Left lung (tissue), 10 donors: ENCODE results near the gene DDX60. TPM values are rescaled to one million over a fixed set of nuclear protein-coding genes. Genes with fewer than 3 reads are reported as not detected.
A peak's percentile ranks its signal among the peaks of the same experiment; 100 is the strongest.

Experiments
- ATAC-seq: fragments of 200-7000 bp; cut with Tn5 transposase; one replicate; pipeline ENCODE4 v1.9.1; 2020; ENCODE audit warnings: moderate library complexity
- DNase-seq, 4 donors: peaks; one replicate each; pipeline ENCODE4 v3.0.0-alpha.2; 2013 to 2020
- H3K27ac ChIP-seq, 2 donors: fragments of 200-600 bp; sonication (generic) in 1 of 2; one replicate each; pipeline versions ENCODE4 v1.5.0 to v1.8.0; 2020 to 2021
- H3K27me3 ChIP-seq, 2 donors: fragments of 200-600 bp; sonication (generic) in 1 of 2; one replicate each; pipeline versions ENCODE4 v1.5.0 to v1.8.0; 2020 to 2021
- H3K36me3 ChIP-seq, 2 donors: fragments of 200-600 bp; sonication (generic) in 1 of 2; one replicate each; pipeline versions ENCODE4 v1.5.0 to v1.8.0; 2020 to 2021
- H3K4me1 ChIP-seq, 2 donors: fragments of 200-600 bp; one replicate each; pipeline ENCODE4 v1.8.0; 2021
- H3K4me3 ChIP-seq, 2 donors: fragments of 200-600 bp; sonication (generic) in 1 of 2; one replicate each; pipeline versions ENCODE4 v1.5.0 to v1.8.0; 2020 to 2021; ENCODE audit warnings: mild to moderate bottlenecking in 1 of 2
- H3K9me3 ChIP-seq, 2 donors: fragments of 200-600 bp; sonication (generic) in 1 of 2; one replicate each; pipeline versions ENCODE4 v1.5.0 to v1.8.0; 2020 to 2021
- CTCF ChIP-seq, 2 donors: fragments of 200-600 bp; sonication (generic) in 1 of 2; IDR thresholded peaks; one replicate each; pipeline versions ENCODE4 v1.5.0 to v1.8.0; 2021; ENCODE audit warnings: antibody characterized with exemption in 2 of 2
- intact Hi-C, 2 donors: fragments of 100-400 bp; cut with DNase I; formaldehyde crosslinking; loops; one replicate each; pipeline versions ENCODE4 v1.11.2 to v1.14.2; 2022
- polyA plus RNA-seq, 6 donors: library from polyadenylated mRNA; unstranded; fragments of 120-200 nt; gene quantifications; one replicate each; pipeline ENCODE4 v1.2.1, GENCODE V29; 2013; ENCODE audit not compliant: insufficient read length in 6 of 6
- total RNA-seq, 2 donors: library from RNA; stranded (reverse); fragmentation: NEBNext Ultra II Directional; extraction: Animal tissue kit (Norgen Biotek cat#: 25700); gene quantifications; one replicate each; pipeline ENCODE4 v1.2.1, GENCODE V29; 2021
- donor health status: DM: no; HTN: yes; CAD: no.
- donor health status: DM: no; HTN: no; CAD: no.

The DDX60 gene
- total and polyA plus RNA-seq, 8 donors: 19.0 to 32.4 (median 22.7) TPM

GRCh38 chr4:168263039-168263438 lies 55.5 kb downstream of the DDX60 start:
- intact Hi-C loops: no loop called here
- Histone ChIP-seq H3K9me3 (no peaks in the 10 kb centered on the region), H3K36me3 (peaks cover 0 to 44% of the 10 kb centered on the region in 2 donors), H3K4me1 (no peaks in the 10 kb centered on the region), H3K27me3 (no peaks in the 10 kb centered on the region), H3K27ac (no peak overlapping the region), H3K4me3 (no peak overlapping the region)
- DNase-seq (no peak), ATAC-seq (peak; percentile 70)
- TF ChIP-seq CTCF (IDR thresholded peaks at IDR 0.05): no peak

DNA sequence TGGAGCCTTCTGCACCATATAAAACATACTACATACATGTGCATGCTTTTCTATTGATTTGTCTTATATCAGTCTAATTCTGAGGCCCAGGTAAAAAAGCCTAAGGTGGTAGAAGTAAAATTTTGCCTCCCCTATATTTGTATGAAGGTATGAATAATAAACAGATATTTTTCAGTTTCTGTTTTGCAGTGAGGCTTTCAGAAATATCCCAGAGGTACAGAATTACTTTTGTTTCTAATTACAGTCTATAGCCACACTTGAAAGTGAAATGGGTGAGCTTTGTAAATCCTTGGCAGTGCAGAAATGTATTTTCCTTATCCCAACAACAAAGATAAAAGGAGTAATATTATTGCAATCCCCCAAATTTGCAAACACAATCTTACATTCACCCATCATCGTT lies 59.5 kb downstream of the DDX60 start:
- Histone ChIP-seq H3K27me3 (no peaks in the 10 kb centered on the region), H3K9me3 (no peaks in the 10 kb centered on the region), H3K4me3 (no peak overlapping the region), H3K4me1 (no peaks in the 10 kb centered on the region), H3K36me3 (peaks cover 0 to 40% of the 10 kb centered on the region in 2 donors), H3K27ac (no peak overlapping the region)
- ATAC-seq: no peak
- TF ChIP-seq CTCF (IDR thresholded peaks at IDR 0.05): no peak
- intact Hi-C loops: no loop called here
- no peak for DNase-seq

DNA sequence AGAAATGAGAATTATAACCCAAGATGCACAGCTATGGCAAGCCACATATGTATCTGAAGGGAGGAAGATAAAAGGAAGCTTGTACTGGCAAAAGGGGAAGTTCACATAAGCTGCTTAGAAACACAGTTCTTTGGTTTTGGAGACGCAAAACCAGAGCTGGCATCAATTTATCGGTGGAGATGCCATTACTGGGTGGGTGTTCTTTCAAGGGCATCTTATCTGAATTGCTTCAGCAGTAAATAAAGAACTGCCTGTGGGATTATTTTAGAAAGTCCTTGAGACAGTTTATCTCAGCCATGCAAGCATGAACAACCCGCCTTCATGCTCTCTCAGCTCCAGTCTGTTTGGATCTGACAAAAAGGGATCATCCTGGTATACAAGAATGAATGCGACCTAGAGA lies 60.8 kb downstream of the DDX60 start:
- H3K4me3 ChIP-seq: no peak overlapping the region
- H3K9me3 ChIP-seq: no peaks in the 10 kb centered on the region
- H3K27me3 ChIP-seq: no peaks in the 10 kb centered on the region
- intact Hi-C loops: no loop called here
- H3K36me3 ChIP-seq: peaks cover 0 to 47% of the 10 kb centered on the region in 2 donors
- H3K4me1 ChIP-seq: no peaks in the 10 kb centered on the region
- ATAC-seq: peak; percentile 80
- no peak overlapping the region for H3K27ac ChIP-seq
- DNase-seq: no peak
- TF ChIP-seq CTCF (IDR thresholded peaks at IDR 0.05): no peak

DNA sequence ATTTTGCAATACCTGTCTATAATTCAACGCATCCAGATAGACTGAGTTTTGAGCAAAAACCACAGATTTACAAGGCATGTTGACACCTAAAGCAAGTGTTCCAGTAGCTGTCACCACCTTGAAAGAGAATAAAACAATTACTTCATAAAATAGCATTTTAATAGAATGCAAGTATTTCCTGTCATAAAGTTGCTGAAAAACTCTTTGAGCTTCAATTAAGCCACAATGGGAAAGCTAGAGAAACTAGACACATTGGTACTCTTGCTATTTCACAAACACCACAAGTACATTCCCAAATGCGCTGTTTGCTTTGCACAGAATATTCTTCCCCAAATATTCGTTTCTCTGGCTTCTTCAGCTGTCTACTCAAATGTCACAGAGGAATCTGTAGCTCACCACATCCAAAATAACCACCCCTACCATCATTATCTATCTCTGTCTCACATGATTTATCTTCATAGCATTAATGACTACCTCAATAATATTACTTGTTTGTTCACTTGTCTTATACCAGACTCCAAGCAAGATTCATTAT lies 70.3 kb downstream of the DDX60 start:
- Histone ChIP-seq H3K4me1 (no peaks in the 10 kb centered on the region), H3K9me3 (no peaks in the 10 kb centered on the region), H3K36me3 (peaks cover 0 to 73% of the 10 kb centered on the region in 2 donors), H3K27me3 (no peaks in the 10 kb centered on the region), H3K27ac (no peak overlapping the region), H3K4me3 (no peak overlapping the region)
- ATAC-seq: no peak
- DNase-seq: no peak
- intact Hi-C loops: no loop called here
- TF ChIP-seq CTCF (IDR thresholded peaks at IDR 0.05): no peak

DNA sequence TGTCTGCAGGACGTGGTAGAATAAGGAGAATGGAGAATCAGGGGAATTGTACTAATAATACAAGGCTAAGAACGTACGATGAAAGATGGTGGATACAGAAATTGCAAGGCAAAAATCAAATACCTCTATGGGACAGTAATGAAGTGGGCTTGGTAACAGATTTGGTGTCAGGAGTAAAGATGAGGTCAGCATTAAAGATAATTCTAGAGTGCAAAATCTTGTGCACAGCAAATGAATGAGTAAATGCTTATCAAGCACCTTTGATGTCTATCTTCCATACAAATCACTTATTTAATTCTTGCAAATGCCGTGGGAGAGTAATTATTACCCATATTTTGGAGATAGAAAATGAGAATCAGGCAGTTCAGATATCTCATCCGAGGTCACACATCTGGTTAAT lies 70.9 kb downstream of the DDX60 start:
- no peaks in the 10 kb centered on the region for H3K4me1 ChIP-seq
- ATAC-seq (no peak), DNase-seq (no peak)
- peaks cover 0 to 73% of the 10 kb centered on the region in 2 donors for H3K36me3 ChIP-seq
- H3K27me3 ChIP-seq: no peaks in the 10 kb centered on the region
- no peak for TF ChIP-seq CTCF (IDR thresholded peaks at IDR 0.05)
- no peak overlapping the region for H3K4me3 ChIP-seq
- H3K9me3 ChIP-seq: peaks cover 0 to 5% of the 10 kb centered on the region in 2 donors
- intact Hi-C loops: no loop called here
- H3K27ac ChIP-seq: no peak overlapping the region
